Vagina (tissue), 2 donors: ENCODE data around the gene ADD3. TPM values are rescaled to one million over a fixed set of nuclear protein-coding genes. Genes with fewer than 3 reads are reported as not detected.

Experiments
- DNase-seq, 2 donors: peaks; one replicate each; pipeline ENCODE4 v3.0.0-alpha.2; 2017; ENCODE audit errors: extremely low spot score in 2 of 2
- H3K27ac ChIP-seq: fragments of 200-600 bp; sonication (generic); one replicate; pipeline ENCODE4 v1.5.1; 2019
- H3K27me3 ChIP-seq: fragments of 200-600 bp; sonication (generic); one replicate; pipeline ENCODE4 v1.5.1; 2019
- H3K36me3 ChIP-seq, 2 donors: fragments of 200-600 bp; sonication (generic); one replicate each; pipeline ENCODE4 v1.5.1; 2017 to 2019
- H3K4me1 ChIP-seq: fragments of 200-600 bp; sonication (generic); one replicate; pipeline ENCODE4 v1.5.1; 2019
- H3K4me3 ChIP-seq, 2 donors: fragments of 200-600 bp; sonication (generic); 1 replicate in 1 of 2; 2 replicates in 1 of 2; pipeline ENCODE4 v1.5.1; 2016 to 2019
- H3K9me3 ChIP-seq: fragments of 200-600 bp; sonication (generic); one replicate; pipeline ENCODE4 v1.5.1; 2019
- POLR2A ChIP-seq, 2 donors: fragments of 450-650 bp; IDR thresholded peaks; one replicate each; pipeline ENCODE4 v1.6.1; 2017; ENCODE audit warnings: antibody characterized with exemption in 2 of 2, mild to moderate bottlenecking in 2 of 2, moderate library complexity in 2 of 2
- POLR2AphosphoS5 ChIP-seq, 2 donors: sonication (generic); formaldehyde crosslinking; IDR thresholded peaks; one replicate each; pipeline ENCODE4 v1.9.0; 2017; ENCODE audit warnings: antibody characterized with exemption in 2 of 2, mild to moderate bottlenecking in 2 of 2, low read depth in 1 of 2; ENCODE audit not compliant: insufficient read depth in 1 of 2
- intact Hi-C: fragments of 100-400 bp; cut with DNase I; formaldehyde crosslinking; loops from one replicate; pipeline ENCODE4 v1.15.1; 2023
- total RNA-seq: library from RNA; depleted of rRNA; stranded (reverse); fragments of >200 nt; gene quantifications from one replicate; pipeline ENCODE4 v1.2.3, GENCODE V29; 2016
- TF ChIP-seq, protein P1 (sequence below), 3 experiments: fragments of 450-650 bp in 2 of 3; fragments of 200-600 bp in 1 of 3; sonication (generic) in 1 of 3; IDR thresholded peaks; one replicate each; pipeline ENCODE4 v1.5.1; 2017 to 2019; ENCODE audit warnings: antibody characterized with exemption in 3 of 3, mild to moderate bottlenecking in 2 of 3, moderate library complexity in 2 of 3

The ADD3 gene
- total RNA-seq, 1 donor from 2014 or later = 114 TPM

DNA sequence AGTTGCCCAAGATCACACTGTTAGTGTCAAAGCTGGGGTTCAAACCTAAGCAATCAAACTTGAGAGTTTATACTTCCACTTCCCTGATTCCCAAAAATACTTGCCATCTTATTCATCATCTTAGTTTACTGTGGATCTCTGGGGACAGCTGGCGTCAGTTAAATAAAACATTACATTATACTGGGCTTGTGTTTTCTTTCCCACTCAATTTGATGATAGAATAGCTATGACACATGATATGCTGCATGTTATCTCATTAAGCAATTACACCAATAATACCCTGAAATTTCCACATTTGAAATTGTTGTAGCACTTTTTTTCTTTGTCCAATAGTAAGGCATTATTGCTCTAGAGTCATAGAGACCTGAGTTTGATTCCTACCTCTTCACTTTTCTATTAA is 136.7 kb downstream of the ADD3 start:
- Histone ChIP-seq H3K9me3 (no peaks in the 10 kb centered on the region), H3K4me1 (peaks cover 9% of the 10 kb centered on the region), H3K4me3 (no peak overlapping the region), H3K27me3 (no peaks in the 10 kb centered on the region), H3K27ac (no peak overlapping the region), H3K36me3 (no peaks in the 10 kb centered on the region)
- intact Hi-C loops = loop anchor here (5.0 kb wide), 1 partner anchor 63 kb away; the partner anchor contains the start of gene MXI1
- no peak for DNase-seq
- TF ChIP-seq, protein P1, sequence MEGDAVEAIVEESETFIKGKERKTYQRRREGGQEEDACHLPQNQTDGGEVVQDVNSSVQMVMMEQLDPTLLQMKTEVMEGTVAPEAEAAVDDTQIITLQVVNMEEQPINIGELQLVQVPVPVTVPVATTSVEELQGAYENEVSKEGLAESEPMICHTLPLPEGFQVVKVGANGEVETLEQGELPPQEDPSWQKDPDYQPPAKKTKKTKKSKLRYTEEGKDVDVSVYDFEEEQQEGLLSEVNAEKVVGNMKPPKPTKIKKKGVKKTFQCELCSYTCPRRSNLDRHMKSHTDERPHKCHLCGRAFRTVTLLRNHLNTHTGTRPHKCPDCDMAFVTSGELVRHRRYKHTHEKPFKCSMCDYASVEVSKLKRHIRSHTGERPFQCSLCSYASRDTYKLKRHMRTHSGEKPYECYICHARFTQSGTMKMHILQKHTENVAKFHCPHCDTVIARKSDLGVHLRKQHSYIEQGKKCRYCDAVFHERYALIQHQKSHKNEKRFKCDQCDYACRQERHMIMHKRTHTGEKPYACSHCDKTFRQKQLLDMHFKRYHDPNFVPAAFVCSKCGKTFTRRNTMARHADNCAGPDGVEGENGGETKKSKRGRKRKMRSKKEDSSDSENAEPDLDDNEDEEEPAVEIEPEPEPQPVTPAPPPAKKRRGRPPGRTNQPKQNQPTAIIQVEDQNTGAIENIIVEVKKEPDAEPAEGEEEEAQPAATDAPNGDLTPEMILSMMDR (IDR thresholded peaks at IDR 0.05) = no peak
- TF ChIP-seq POLR2AphosphoS5 (IDR thresholded peaks at IDR 0.05; ENCODE audit: insufficient read depth in 1 of 2, low read depth in 1 of 2) = no peak
- no peak for TF ChIP-seq POLR2A (IDR thresholded peaks at IDR 0.05)

DNA sequence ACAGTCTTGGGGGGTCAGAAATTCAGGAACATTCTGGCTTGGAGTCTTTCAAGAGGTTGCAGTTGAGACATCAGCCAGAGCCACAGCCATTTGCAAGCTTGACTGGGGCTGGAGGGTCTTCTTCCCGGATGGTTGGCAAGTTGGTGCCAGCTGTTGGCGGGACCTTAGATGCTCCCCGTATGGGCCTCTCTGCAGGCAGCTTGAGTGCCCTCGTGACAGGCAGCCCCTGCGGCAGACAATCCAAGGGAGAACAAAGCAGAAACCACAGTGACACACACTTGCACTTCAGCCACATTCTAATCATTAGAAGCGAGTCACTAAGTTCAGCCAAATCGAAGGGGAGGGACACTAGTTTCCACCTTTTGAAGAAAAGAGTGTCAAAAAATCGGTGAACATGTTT is 140.2 kb downstream of the ADD3 start:
- TF ChIP-seq POLR2A (IDR thresholded peaks at IDR 0.05) (no peak), POLR2AphosphoS5 (IDR thresholded peaks at IDR 0.05; ENCODE audit: insufficient read depth in 1 of 2, low read depth in 1 of 2) (no peak)
- TF ChIP-seq, protein P1 (IDR thresholded peaks at IDR 0.05) = no peak
- no peak overlapping the region for H3K4me3 ChIP-seq
- H3K36me3 ChIP-seq = no peaks in the 10 kb centered on the region
- intact Hi-C loops = no loop called here
- H3K27me3 ChIP-seq = no peaks in the 10 kb centered on the region
- no peaks in the 10 kb centered on the region for H3K4me1 ChIP-seq
- no peak for DNase-seq
- no peak overlapping the region for H3K27ac ChIP-seq
- H3K9me3 ChIP-seq = no peaks in the 10 kb centered on the region

DNA sequence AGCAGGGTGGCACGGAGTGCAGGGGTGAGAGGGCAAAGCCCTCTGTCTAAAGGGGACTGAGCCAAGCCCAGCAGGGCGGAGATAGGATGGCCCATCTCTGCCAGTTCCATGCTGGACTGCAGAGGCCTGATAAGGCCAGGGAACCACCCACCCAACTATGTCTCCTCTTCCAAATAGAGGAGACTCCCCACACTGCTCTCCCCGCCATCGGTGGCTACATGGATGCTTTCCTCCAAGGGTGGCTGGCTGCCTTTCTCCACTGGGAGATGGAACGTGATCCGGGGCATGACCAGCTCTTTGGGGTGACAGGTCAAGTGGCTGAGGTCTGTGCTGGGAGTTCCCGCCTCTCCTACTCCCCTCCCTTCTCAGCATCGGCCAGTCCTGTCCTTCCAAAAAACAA is 141.5 kb downstream of the ADD3 start:
- TF ChIP-seq POLR2AphosphoS5 (IDR thresholded peaks at IDR 0.05; ENCODE audit: insufficient read depth in 1 of 2, low read depth in 1 of 2) (no peak), POLR2A (IDR thresholded peaks at IDR 0.05) (no peak)
- TF ChIP-seq, protein P1 (IDR thresholded peaks at IDR 0.05) = no peak
- H3K9me3 ChIP-seq = no peaks in the 10 kb centered on the region
- no peaks in the 10 kb centered on the region for H3K36me3 ChIP-seq
- no peak overlapping the region for H3K4me3 ChIP-seq
- H3K27ac ChIP-seq = no peak overlapping the region
- no peaks in the 10 kb centered on the region for H3K4me1 ChIP-seq
- intact Hi-C loops = no loop called here
- no peak for DNase-seq
- H3K27me3 ChIP-seq = no peaks in the 10 kb centered on the region

DNA sequence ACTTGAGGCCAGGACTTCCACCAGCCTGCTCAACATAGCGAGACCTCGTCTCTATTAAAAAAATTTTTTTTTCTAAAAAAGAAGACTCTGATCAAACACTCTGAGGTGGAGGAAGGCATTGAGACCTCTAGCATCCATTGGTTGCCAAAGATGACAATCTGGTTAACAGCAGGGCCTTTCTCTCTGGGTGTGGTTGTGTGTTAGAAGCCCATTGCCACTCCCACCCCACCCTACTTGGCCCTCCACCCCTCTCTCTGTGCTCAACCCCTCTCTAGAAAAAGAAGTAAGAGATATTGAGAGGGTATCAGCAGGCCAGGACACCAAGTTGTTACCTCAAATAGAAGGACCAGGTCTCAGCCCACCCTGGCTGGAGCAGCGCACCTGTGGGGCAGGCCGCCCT is 142.3 kb downstream of the ADD3 start:
- Histone ChIP-seq H3K4me3 (no peak overlapping the region), H3K9me3 (no peaks in the 10 kb centered on the region), H3K27ac (no peak overlapping the region), H3K36me3 (no peaks in the 10 kb centered on the region), H3K4me1 (no peaks in the 10 kb centered on the region), H3K27me3 (no peaks in the 10 kb centered on the region)
- intact Hi-C loops = no loop called here
- TF ChIP-seq POLR2A (IDR thresholded peaks at IDR 0.05) = no peak
- TF ChIP-seq POLR2AphosphoS5 (IDR thresholded peaks at IDR 0.05; ENCODE audit: insufficient read depth in 1 of 2, low read depth in 1 of 2) = no peak
- TF ChIP-seq, protein P1 (IDR thresholded peaks at IDR 0.05) = no peak
- DNase-seq = no peak

DNA sequence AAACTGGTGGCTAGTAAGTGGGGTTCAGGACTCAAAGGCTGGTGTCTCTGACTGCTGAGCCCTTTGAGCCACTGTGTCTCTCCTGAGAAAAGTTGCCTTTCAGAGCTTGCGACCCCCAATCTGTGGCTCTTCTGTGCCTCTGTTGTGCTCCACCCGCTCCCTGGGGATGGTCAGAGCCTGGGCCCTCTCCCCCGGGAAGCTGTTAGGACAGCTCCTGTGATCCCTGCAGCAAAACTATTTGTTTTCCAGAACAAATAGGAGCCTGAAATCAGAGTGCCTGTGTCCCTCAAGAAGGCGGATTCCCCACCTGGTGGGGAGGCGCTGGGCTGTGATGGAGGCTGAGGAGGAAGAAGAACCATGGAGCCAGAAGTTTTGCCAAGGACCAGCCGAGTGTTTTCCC is 143.2 kb downstream of the ADD3 start:
- no peaks in the 10 kb centered on the region for H3K9me3 ChIP-seq
- no peak overlapping the region for H3K4me3 ChIP-seq
- H3K27me3 ChIP-seq = no peaks in the 10 kb centered on the region
- no peak for TF ChIP-seq POLR2A (IDR thresholded peaks at IDR 0.05)
- TF ChIP-seq, protein P1 (IDR thresholded peaks at IDR 0.05) = no peak
- TF ChIP-seq POLR2AphosphoS5 (IDR thresholded peaks at IDR 0.05; ENCODE audit: insufficient read depth in 1 of 2, low read depth in 1 of 2) = no peak
- H3K4me1 ChIP-seq = no peaks in the 10 kb centered on the region
- no peaks in the 10 kb centered on the region for H3K36me3 ChIP-seq
- intact Hi-C loops = no loop called here
- H3K27ac ChIP-seq = no peak overlapping the region
- DNase-seq = no peak
